Fibroblast of lung (primary cell): ENCODE results near the gene CCDC59.

Experiments
- CTCF ChIP-seq, 2 donors: IDR thresholded peaks in 1 of 2; conservative IDR thresholded peaks in 1 of 2; 1 replicate in 1 of 2; 2 replicates in 1 of 2; pipeline ENCODE4 v1.5.1; 2011 to 2012; ENCODE audit warnings: low read length in 2 of 2, control low read depth in 1 of 2, inconsistent platforms in 1 of 2, low read depth in 1 of 2, mild to moderate bottlenecking in 1 of 2
- EZH2 ChIP-seq: IDR thresholded peaks from 2 replicates; pipeline ENCODE4 v1.5.1; 2012; ENCODE audit warnings: low read length, control low read depth, mild to moderate bottlenecking; ENCODE audit errors: missing control alignments

GRCh38 chr12:82325540-82326336 lies 32.4 kb downstream of the CCDC59 start:
- no peak for TF ChIP-seq CTCF (conservative IDR thresholded peaks at IDR 0.05 in 1 of 2, IDR thresholded peaks at IDR 0.05 in 1 of 2; ENCODE audit: low read depth in 1 of 2, low read length in 2 of 2)
- no peak for TF ChIP-seq EZH2
